ENCODE measurements around the gene MRPL32.

Gene MRPL32

DNA sequence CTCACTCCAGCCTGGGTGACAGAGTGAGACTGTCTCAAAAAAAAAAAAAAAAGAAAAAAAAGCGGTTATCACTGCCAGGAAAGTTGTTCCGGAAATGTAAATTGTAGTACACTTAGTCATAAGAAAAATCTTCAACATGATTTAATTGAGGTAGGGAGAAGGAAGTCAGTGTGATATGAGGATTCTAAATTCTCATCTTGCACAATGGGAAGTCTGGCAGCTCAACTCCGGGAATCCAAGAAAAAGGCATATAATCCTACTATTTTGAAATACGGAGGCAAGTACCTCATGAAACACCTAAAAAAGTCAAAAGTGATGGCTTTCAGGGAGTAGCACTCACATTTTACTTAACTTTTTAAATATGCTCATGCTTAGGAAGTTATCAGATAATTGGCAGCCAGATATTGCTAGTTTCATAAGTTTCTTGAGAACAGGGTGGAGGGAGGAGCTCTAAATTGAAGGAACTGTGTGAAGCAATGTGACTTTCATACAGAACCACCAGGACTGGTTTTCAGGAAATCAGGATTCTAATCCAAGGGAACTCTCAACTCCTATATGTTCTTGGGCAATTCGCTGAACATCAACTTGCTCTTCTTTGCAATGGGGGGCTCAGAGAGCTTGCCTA, 17.6 kb upstream of the MRPL32 start:
- TF ChIP-seq, protein P1, sequence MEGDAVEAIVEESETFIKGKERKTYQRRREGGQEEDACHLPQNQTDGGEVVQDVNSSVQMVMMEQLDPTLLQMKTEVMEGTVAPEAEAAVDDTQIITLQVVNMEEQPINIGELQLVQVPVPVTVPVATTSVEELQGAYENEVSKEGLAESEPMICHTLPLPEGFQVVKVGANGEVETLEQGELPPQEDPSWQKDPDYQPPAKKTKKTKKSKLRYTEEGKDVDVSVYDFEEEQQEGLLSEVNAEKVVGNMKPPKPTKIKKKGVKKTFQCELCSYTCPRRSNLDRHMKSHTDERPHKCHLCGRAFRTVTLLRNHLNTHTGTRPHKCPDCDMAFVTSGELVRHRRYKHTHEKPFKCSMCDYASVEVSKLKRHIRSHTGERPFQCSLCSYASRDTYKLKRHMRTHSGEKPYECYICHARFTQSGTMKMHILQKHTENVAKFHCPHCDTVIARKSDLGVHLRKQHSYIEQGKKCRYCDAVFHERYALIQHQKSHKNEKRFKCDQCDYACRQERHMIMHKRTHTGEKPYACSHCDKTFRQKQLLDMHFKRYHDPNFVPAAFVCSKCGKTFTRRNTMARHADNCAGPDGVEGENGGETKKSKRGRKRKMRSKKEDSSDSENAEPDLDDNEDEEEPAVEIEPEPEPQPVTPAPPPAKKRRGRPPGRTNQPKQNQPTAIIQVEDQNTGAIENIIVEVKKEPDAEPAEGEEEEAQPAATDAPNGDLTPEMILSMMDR (IDR thresholded peaks at IDR 0.05; ENCODE audit: insufficient read depth, missing control alignments): no peak
- DNase-seq (ENCODE audit: insufficient read length, low spot score): no peak
- no peak for FAIRE-seq

DNA sequence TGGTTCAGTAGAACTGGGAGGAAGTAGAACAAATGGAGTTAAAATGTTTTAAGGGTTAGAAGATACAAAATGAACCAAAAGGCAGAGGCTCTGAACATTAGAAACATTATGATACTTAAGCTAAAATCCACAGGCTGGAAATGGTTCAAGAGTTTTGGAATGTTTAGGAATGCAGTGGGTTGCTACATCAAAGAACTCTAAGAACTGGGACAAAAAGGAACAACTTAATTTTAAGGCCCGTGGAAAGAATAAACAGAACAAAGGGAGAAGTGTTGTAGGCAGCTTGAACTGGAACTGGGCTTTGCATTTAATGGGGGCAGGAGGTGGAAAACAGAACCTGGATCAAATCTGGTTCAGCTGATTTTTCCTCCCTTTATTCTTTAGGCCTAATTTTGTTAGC, 16.8 kb upstream of the MRPL32 start:
- TF ChIP-seq, protein P1 (IDR thresholded peaks at IDR 0.05; ENCODE audit: insufficient read depth, missing control alignments): no peak
- no peak for FAIRE-seq
- no peak for DNase-seq (ENCODE audit: insufficient read length, low spot score)

GRCh38 chr7:42922017-42922753, 10.0 kb upstream of the MRPL32 start:
- no peak for DNase-seq (ENCODE audit: insufficient read length, low spot score)
- TF ChIP-seq, protein P1 (IDR thresholded peaks at IDR 0.05; ENCODE audit: insufficient read depth, missing control alignments): no peak
- FAIRE-seq: no peak

DNA sequence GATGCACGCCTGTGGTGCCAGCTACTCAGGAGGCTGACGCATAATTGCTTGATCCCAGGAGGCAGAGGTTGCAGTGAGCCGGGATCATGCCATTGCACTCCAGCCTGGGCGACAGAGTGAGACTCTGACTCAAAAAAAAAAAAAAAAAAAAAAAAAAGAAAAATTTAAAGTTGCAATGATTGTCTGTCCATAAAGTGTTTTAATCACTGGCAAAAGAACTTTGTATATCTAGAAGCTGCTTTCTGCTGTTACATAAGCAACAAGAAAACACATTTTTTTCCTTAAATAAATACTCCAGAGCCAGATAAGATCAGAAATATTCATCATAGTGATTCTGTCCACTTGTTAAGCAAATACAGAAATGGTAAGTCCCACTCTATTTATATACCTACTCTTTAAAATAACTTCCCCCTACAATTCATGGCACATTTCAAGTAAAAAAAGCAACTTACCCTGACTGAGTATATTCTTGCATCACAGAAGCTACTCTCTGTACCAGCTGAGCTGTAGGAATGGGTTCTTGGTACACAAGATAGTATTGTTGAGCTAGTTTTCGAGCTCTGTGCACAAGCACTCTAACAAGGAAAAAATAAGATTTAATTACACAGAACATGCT, 7.8 kb upstream of the MRPL32 start:
- FAIRE-seq (no peak), DNase-seq (ENCODE audit: insufficient read length, low spot score) (no peak)
- TF ChIP-seq, protein P1 (IDR thresholded peaks at IDR 0.05; ENCODE audit: insufficient read depth, missing control alignments): no peak

DNA sequence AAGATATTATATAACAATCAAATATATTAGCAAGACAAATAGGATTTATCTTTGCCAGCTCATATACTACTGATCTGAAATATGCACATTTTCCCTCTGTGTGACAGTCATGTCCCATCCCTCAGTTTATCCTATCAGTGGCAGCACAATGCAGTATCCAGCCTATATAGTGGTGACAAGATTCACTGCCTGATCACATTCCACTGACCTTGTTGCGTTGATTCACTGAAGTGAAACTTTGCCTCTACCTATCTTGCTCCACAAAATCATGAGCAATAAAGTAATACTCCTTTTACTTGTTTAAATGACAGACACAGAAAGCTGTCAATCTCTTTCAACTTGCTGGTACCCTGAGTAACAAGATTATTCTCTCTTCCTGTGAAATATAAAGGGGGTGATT, 6.5 kb upstream of the MRPL32 start:
- FAIRE-seq: no peak
- TF ChIP-seq, protein P1 (IDR thresholded peaks at IDR 0.05; ENCODE audit: insufficient read depth, missing control alignments): no peak
- no peak for DNase-seq (ENCODE audit: insufficient read length, low spot score)

GRCh38 chr7:42926204-42926603, 6.0 kb upstream of the MRPL32 start:
- TF ChIP-seq, protein P1 (IDR thresholded peaks at IDR 0.05; ENCODE audit: insufficient read depth, missing control alignments): no peak
- FAIRE-seq (no peak), DNase-seq (ENCODE audit: insufficient read length, low spot score) (no peak)

DNA sequence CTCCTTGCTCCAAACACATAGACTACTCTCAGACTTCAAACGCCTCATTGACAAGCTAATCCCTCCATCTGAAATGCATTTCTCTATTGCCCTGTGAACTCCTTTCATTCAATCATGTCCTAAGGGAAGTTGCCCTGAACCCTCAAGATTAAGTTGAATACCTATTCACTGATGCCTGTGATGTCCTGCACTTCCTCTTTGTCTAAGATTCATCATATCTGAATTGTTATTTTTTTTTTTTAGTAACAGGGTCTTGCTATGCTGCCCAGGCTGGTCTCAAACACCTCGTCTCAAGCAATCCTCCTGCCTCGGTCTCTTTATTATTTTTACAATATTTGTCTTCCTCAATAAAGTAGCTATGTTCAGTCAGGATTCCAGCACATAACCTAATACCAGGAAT, 3.4 kb upstream of the MRPL32 start:
- FAIRE-seq (no peak), DNase-seq (ENCODE audit: insufficient read length, low spot score) (no peak)
- TF ChIP-seq, protein P1 (IDR thresholded peaks at IDR 0.05; ENCODE audit: insufficient read depth, missing control alignments): no peak

Measured in D721Med (cell line).